ENCODE data around the gene TGFBR3.
"Not testable (repeated sequence)": the region's sequence is repeated elsewhere in the genome, so short reads cannot be mapped to it uniquely, and the experiment has no call there.

Gene TGFBR3

DNA sequence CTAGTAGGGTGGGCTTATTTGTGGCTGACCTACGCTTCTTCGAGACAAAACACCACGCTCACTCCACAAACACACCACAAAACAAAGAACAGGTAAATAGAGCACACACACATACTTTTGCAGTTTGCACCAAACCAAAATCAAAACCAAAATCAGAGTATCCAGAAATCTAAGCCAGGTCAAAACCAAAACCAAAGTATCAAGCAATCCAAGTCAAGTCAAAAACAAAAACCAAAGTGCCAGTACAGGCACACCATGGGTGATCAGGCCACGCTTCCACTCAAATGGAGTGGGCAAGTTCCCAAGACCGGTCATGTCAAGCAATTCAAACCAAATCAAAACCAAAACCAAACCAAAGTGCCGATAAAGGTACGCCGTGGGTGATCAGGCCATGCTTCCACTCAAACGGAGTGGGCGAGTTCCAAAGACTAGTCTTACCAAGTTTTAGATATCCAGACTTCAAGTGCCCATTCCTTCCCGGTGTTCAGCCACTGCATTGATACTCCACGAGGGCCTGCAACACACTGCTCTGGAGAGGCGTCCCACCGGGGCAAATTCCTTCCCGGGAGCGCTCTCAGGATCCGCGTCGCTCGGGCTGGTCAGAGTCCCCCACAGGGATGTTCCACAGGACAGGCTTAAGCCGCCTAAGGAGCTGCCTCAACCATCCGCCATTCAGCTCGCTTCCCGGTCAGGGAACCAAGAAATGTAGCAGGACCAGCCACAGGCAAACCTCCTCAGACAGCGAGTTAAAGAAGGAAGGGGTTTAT lies 216.2 kb downstream of the TGFBR3 start:
- Mint-ChIP-seq H3K27ac (no peak overlapping the region), H3K27me3 (ENCODE audit: low read depth) (no peaks in the 10 kb centered on the region), H3K4me3 (no peak overlapping the region), H3K4me1 (ENCODE audit: low read depth) (peaks cover 37% of the 10 kb centered on the region), H3K36me3 (ENCODE audit: low read depth) (peaks cover 14% of the 10 kb centered on the region), H3K9me3 (peaks cover 12% of the 10 kb centered on the region)

GRCh38 chr1:91666651-91667050 lies 219.3 kb downstream of the TGFBR3 start:
- H3K4me3 Mint-ChIP-seq; H3K27me3 Mint-ChIP-seq (ENCODE audit: low read depth); H3K27ac Mint-ChIP-seq: not testable (repeated sequence)
- H3K4me1 Mint-ChIP-seq (ENCODE audit: low read depth), result peaks cover 11% of the 10 kb centered on the region
- H3K9me3 Mint-ChIP-seq, result peaks cover 16% of the 10 kb centered on the region
- peaks cover 15% of the 10 kb centered on the region for H3K36me3 Mint-ChIP-seq (ENCODE audit: low read depth)

DNA sequence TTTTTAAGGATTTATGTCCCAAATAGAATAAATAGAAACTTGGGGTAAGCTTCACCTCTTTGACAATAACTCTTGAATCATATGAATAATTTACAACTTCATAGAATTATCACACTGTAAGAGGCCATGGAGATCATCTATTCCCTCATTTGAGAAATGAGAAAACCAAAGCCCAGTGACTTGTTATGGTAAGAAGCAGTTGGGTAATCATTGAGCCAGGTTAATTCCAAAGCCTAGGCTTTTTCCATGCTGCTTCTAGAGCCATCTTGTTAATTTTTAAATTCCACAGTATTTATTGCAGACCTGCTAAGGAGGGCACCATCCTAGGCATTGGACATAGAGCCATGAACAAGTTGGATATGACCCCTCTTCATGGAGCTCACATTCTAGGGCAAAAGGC lies 224.8 kb downstream of the TGFBR3 start:
- Mint-ChIP-seq H3K9me3 (peaks cover 35% of the 10 kb centered on the region), H3K27ac (no peak overlapping the region), H3K4me3 (no peak overlapping the region), H3K36me3 (ENCODE audit: low read depth) (peaks cover 14% of the 10 kb centered on the region), H3K27me3 (ENCODE audit: low read depth) (no peaks in the 10 kb centered on the region), H3K4me1 (ENCODE audit: low read depth) (no peaks in the 10 kb centered on the region)

DNA sequence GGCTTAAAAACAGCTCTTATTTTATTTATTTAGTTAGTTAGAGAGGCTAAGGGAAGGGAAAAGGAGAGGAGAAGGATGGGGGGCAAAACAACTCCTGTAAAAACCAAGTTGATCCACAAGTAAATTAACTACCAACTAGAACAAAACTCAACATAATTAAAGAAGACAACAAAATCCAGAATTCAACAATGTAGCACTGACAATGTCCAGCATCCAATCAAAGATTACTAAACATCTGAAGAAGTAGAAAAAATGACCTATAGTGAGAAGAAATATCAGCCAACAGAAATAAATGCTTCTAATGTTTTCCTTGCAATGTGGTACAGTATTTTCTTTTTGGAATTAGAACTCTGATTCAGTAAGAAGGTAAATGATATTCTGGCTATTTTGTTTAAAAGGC lies 225.2 kb downstream of the TGFBR3 start:
- peaks cover 35% of the 10 kb centered on the region for H3K9me3 Mint-ChIP-seq
- peaks cover under 1% of the 10 kb centered on the region for H3K27me3 Mint-ChIP-seq (ENCODE audit: low read depth)
- no peak overlapping the region for H3K27ac Mint-ChIP-seq
- peaks cover 14% of the 10 kb centered on the region for H3K36me3 Mint-ChIP-seq (ENCODE audit: low read depth)
- no peaks in the 10 kb centered on the region for H3K4me1 Mint-ChIP-seq (ENCODE audit: low read depth)
- no peak overlapping the region for H3K4me3 Mint-ChIP-seq

GRCh38 chr1:91655912-91656449 lies 230.0 kb downstream of the TGFBR3 start:
- peaks cover 20% of the 10 kb centered on the region for H3K9me3 Mint-ChIP-seq
- H3K4me3 Mint-ChIP-seq, result no peak overlapping the region
- H3K27ac Mint-ChIP-seq, result no peak overlapping the region
- peaks cover 1% of the 10 kb centered on the region for H3K4me1 Mint-ChIP-seq (ENCODE audit: low read depth)
- peaks cover 14% of the 10 kb centered on the region for H3K36me3 Mint-ChIP-seq (ENCODE audit: low read depth)
- peaks cover 4% of the 10 kb centered on the region for H3K27me3 Mint-ChIP-seq (ENCODE audit: low read depth)

DNA sequence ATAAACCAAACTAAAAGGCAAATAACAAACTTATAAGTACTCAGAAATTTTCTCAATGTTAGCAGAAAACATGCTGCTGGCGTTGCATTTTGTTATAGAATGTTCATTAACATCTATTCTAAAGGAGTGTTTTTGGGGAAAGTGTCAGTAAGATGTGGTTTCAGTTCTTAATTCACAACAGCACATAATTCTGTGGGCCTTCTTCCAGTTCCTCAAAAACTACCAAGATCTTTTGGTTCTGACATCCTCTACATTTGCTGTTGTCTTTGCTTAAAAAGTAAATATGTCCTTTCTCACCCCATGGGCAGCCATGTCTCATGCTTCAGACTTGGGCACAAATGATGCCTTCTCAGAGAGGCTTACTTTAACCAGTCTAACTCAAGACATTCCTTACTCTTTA lies 232.8 kb downstream of the TGFBR3 start:
- Mint-ChIP-seq H3K27ac (no peak overlapping the region), H3K27me3 (ENCODE audit: low read depth) (peaks cover 4% of the 10 kb centered on the region), H3K4me1 (ENCODE audit: low read depth) (peaks cover 6% of the 10 kb centered on the region), H3K9me3 (no peaks in the 10 kb centered on the region), H3K36me3 (ENCODE audit: low read depth) (peaks cover 13% of the 10 kb centered on the region), H3K4me3 (no peak overlapping the region)

GRCh38 chr1:91651661-91652071 lies 234.3 kb downstream of the TGFBR3 start:
- H3K27me3 Mint-ChIP-seq (ENCODE audit: low read depth), result peaks cover 4% of the 10 kb centered on the region
- H3K4me1 Mint-ChIP-seq (ENCODE audit: low read depth), result peaks cover 17% of the 10 kb centered on the region
- peaks cover 9% of the 10 kb centered on the region for H3K36me3 Mint-ChIP-seq (ENCODE audit: low read depth)
- no peaks in the 10 kb centered on the region for H3K9me3 Mint-ChIP-seq
- no peak overlapping the region for H3K4me3 Mint-ChIP-seq
- H3K27ac Mint-ChIP-seq, result no peak overlapping the region

DNA sequence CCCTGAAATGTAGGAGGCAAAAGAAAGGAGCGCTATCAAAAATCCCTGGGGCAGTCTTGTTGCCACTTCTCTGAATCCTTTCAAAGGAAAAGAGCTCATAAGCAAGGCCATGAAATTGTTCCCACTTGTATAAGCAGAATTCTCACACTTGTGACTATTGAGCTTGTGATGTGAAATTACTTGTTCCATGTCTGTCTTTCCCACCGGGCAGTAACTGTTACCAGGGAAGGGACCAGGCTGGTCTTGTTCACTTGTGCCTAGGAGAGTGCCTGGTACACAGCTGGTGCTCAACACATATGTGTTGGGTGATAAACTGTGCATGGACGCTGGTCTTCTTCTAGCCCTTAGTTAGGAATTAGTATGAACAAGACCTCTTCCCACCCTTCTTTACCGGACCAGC lies 234.7 kb downstream of the TGFBR3 start:
- Mint-ChIP-seq H3K27me3 (ENCODE audit: low read depth) (peaks cover 4% of the 10 kb centered on the region), H3K4me3 (no peak overlapping the region), H3K4me1 (ENCODE audit: low read depth) (peaks cover 20% of the 10 kb centered on the region)

DNA sequence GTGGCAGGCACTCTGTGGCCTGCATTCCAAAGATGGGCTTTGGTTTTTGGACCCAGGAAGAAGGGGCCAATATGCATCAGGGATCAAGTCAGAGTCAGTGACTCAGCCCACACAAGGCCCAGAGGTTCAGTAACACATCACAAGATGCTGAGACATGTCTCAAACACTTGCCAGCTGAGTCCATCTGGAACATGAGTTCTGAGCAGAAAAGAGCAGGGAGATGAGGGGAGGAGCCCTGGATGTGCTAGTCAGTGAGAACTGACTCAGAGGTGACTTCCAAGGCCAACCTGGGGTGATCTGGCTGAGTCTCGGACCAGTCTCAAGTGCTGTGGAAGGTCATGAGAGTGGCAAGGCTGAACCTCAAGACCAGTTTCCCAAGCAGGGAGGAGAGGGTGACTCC lies 235.2 kb downstream of the TGFBR3 start:
- Mint-ChIP-seq H3K4me1 (ENCODE audit: low read depth) (peaks cover 20% of the 10 kb centered on the region), H3K27ac (no peak overlapping the region), H3K36me3 (ENCODE audit: low read depth) (peaks cover 9% of the 10 kb centered on the region), H3K27me3 (ENCODE audit: low read depth) (peaks cover 4% of the 10 kb centered on the region), H3K4me3 (no peak overlapping the region), H3K9me3 (no peaks in the 10 kb centered on the region)

More for the DNA sequence above, 234.7 kb downstream of the TGFBR3 start:
- no peaks in the 10 kb centered on the region for H3K9me3 Mint-ChIP-seq
- H3K36me3 Mint-ChIP-seq (ENCODE audit: low read depth), result peaks cover 9% of the 10 kb centered on the region
- H3K27ac Mint-ChIP-seq, result no peak overlapping the region

DNA sequence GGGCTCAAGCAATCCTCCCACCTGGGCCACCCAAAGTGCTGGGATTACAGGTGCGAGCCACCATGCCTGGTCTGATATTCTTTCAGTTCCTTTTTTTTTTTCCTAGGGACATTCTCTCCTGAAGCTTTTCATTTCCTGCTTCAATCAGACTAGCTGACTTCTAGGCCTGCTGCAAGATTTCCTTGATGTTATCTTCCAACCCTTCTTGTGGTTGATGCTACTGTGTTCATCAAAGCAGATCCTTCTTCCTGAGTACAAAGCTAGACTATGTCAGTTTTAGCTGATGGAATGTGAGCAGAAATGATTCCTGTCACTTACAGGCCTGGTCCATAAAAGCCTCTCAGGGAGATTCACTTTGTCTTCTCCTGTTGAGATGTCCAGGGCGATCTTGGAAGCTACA lies 238.9 kb downstream of the TGFBR3 start:
- H3K9me3 Mint-ChIP-seq, result peaks cover 4% of the 10 kb centered on the region
- H3K36me3 Mint-ChIP-seq (ENCODE audit: low read depth), result peaks cover 8% of the 10 kb centered on the region
- H3K4me1 Mint-ChIP-seq (ENCODE audit: low read depth), result peaks cover 20% of the 10 kb centered on the region
- H3K4me3 Mint-ChIP-seq, result no peak overlapping the region
- H3K27me3 Mint-ChIP-seq (ENCODE audit: low read depth), result peaks cover 15% of the 10 kb centered on the region
- H3K27ac Mint-ChIP-seq, result no peak overlapping the region

DNA sequence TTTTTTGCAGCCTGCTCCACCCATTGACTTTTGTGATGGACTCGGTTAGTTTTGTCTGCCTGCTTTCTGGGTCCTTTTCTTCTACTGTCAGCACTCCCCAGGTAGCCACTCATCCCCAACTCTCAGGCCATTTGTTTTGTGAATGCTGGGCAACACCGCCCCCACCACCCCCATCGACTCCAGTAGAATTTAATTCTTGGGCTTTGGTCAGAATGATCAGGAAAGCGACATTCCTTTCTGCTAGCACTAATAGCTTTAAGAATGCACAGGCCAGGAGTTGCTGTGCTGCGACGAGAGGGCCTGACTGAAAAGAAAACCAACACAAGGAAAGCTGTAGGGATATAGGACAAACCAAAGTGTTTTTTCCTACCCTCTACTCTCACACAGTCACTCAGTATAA lies 240.9 kb downstream of the TGFBR3 start:
- H3K9me3 Mint-ChIP-seq, result peaks cover 17% of the 10 kb centered on the region
- no peak overlapping the region for H3K27ac Mint-ChIP-seq
- peaks cover 9% of the 10 kb centered on the region for H3K36me3 Mint-ChIP-seq (ENCODE audit: low read depth)
- peaks cover 15% of the 10 kb centered on the region for H3K4me1 Mint-ChIP-seq (ENCODE audit: low read depth)
- no peak overlapping the region for H3K4me3 Mint-ChIP-seq
- H3K27me3 Mint-ChIP-seq (ENCODE audit: low read depth), result peaks cover 15% of the 10 kb centered on the region

- peaks cover 12% of the 10 kb centered on the region for H3K36me3 Mint-ChIP-seq (ENCODE audit: low read depth)
- H3K27me3 Mint-ChIP-seq (ENCODE audit: low read depth), result peaks cover 15% of the 10 kb centered on the region
- peaks cover 24% of the 10 kb centered on the region for H3K9me3 Mint-ChIP-seq
- H3K4me3 Mint-ChIP-seq, result no peak overlapping the region
- H3K27ac Mint-ChIP-seq, result no peak overlapping the region
- peaks cover 15% of the 10 kb centered on the region for H3K4me1 Mint-ChIP-seq (ENCODE audit: low read depth)
Observed at GRCh38 chr1:91643431-91643830, 242.5 kb downstream of the TGFBR3 start.

GRCh38 chr1:91640877-91641526 lies 244.9 kb downstream of the TGFBR3 start:
- Mint-ChIP-seq H3K9me3 (peaks cover 24% of the 10 kb centered on the region), H3K36me3 (ENCODE audit: low read depth) (peaks cover 12% of the 10 kb centered on the region), H3K27ac (no peak overlapping the region), H3K27me3 (ENCODE audit: low read depth) (peaks cover 15% of the 10 kb centered on the region), H3K4me1 (ENCODE audit: low read depth) (peaks cover 2% of the 10 kb centered on the region), H3K4me3 (no peak overlapping the region)

GRCh38 chr1:91637539-91637994 lies 248.4 kb downstream of the TGFBR3 start:
- Mint-ChIP-seq H3K9me3 (peaks cover 20% of the 10 kb centered on the region), H3K27ac (no peak overlapping the region), H3K27me3 (ENCODE audit: low read depth) (peaks cover 4% of the 10 kb centered on the region), H3K4me3 (no peak overlapping the region), H3K4me1 (ENCODE audit: low read depth) (peaks cover 9% of the 10 kb centered on the region), H3K36me3 (ENCODE audit: low read depth) (peaks cover 8% of the 10 kb centered on the region)

GRCh38 chr1:91635763-91636162 lies 250.2 kb downstream of the TGFBR3 start:
- no peak overlapping the region for H3K4me3 Mint-ChIP-seq
- peaks cover 4% of the 10 kb centered on the region for H3K36me3 Mint-ChIP-seq (ENCODE audit: low read depth)
- no peaks in the 10 kb centered on the region for H3K27me3 Mint-ChIP-seq (ENCODE audit: low read depth)
- H3K9me3 Mint-ChIP-seq, result peaks cover 11% of the 10 kb centered on the region
- H3K4me1 Mint-ChIP-seq (ENCODE audit: low read depth), result peaks cover 11% of the 10 kb centered on the region
- H3K27ac Mint-ChIP-seq, result no peak overlapping the region

Measured in T-helper 1 cell treated with Interleukin-12 subunit alpha and Interleukin-12 subunit beta and Interleukin-4 antibody, amounts not matched to agents 30 μg/mL and 1 μg/mL, for 36 hours (primary cell).